SU-DHL-6 (cell line): ENCODE data around the gene GIMAP7.

ENCODE experiments used
- H2AFZ ChIP-seq: fragments of 200-600 bp; sonication (generic); 2 replicates; pipeline ENCODE4 v1.6.1; 2014; ENCODE audit warnings: low read depth, mild to moderate bottlenecking, moderate library complexity, mixed read lengths, antibody characterized with exemption, low read length; ENCODE audit not compliant: severe bottlenecking
- H3F3A ChIP-seq: fragments of 200-600 bp; shearing (Covaris generic); 2 replicates; pipeline ENCODE4 v1.6.0; 2016; ENCODE audit warnings: antibody characterized with exemption, mild to moderate bottlenecking; ENCODE audit not compliant: insufficient read depth
- H3K27ac ChIP-seq: fragments of 200-600 bp; sonication (generic); 2 replicates; pipeline ENCODE4 v1.5.1; 2016; ENCODE audit warnings: low read depth, mild to moderate bottlenecking, low read length, moderate library complexity, mixed read lengths
- H3K27me3 ChIP-seq: fragments of 200-600 bp; sonication (generic), shearing (Covaris generic); 2 replicates; pipeline ENCODE4 v1.6.0; 2014; ENCODE audit warnings: mild to moderate bottlenecking, low read length
- H3K36me3 ChIP-seq: fragments of 200-600 bp; sonication (generic); 2 replicates; pipeline ENCODE4 v1.6.1; 2014; ENCODE audit warnings: mild to moderate bottlenecking, low read length, mixed read lengths
- H3K4me2 ChIP-seq: fragments of 300-600, 200-600 bp; shearing (Covaris generic), sonication (generic); 2 replicates; pipeline ENCODE4 v1.6.0; 2014; ENCODE audit warnings: low read length, low read depth, mild to moderate bottlenecking; ENCODE audit not compliant: poor library complexity, severe bottlenecking
- H3K4me3 ChIP-seq: fragments of 200-600 bp; sonication (generic); 2 replicates; pipeline ENCODE4 v1.5.1; 2014; ENCODE audit warnings: antibody characterized with exemption, low read length, mild to moderate bottlenecking, mixed read lengths; ENCODE audit not compliant: insufficient read depth, poor library complexity, severe bottlenecking
- H3K79me2 ChIP-seq: fragments of 200-600 bp; sonication (generic); 2 replicates; pipeline ENCODE4 v1.6.1; 2014; ENCODE audit warnings: mild to moderate bottlenecking, low read length, moderate library complexity; ENCODE audit not compliant: insufficient read depth
- H3K9ac ChIP-seq: fragments of 200-600 bp; sonication (generic); 2 replicates; pipeline ENCODE4 v1.7.0; 2014; ENCODE audit warnings: mild to moderate bottlenecking, low read length
- H3K9me2 ChIP-seq: fragments of 200-600 bp; sonication (generic); replicated peaks from 2 replicates; pipeline ENCODE4 v1.6.1; 2014; ENCODE audit warnings: low read length; ENCODE audit not compliant: insufficient read depth
- H3K9me3 ChIP-seq: fragments of 200-600 bp; sonication (generic); 2 replicates; pipeline ENCODE4 v1.6.1; 2014; ENCODE audit warnings: low read length, mixed read lengths; ENCODE audit not compliant: insufficient read depth
- H4K20me1 ChIP-seq: fragments of 200-600 bp; sonication (generic); 2 replicates; pipeline ENCODE4 v1.6.1; 2014; ENCODE audit warnings: low read depth, mild to moderate bottlenecking, antibody characterized with exemption, low read length, moderate library complexity, mixed read lengths
- EZH2phosphoT487 ChIP-seq: fragments of 200-600 bp; sonication (generic), shearing (Covaris generic); conservative IDR thresholded peaks from 2 replicates; pipeline ENCODE4 v1.6.1; 2018; ENCODE audit warnings: mild to moderate bottlenecking, antibody characterized with exemption, low read length, moderate library complexity, mixed read lengths
- TF ChIP-seq, protein P1 (sequence below): fragments of 200-600 bp; sonication (generic); IDR thresholded peaks from one replicate; pipeline ENCODE4 v1.5.1; 2017; ENCODE audit warnings: antibody characterized with exemption, mild to moderate bottlenecking, low read length, moderate library complexity; ENCODE audit not compliant: insufficient read depth, poor library complexity, severe bottlenecking

The GIMAP7 gene

DNA sequence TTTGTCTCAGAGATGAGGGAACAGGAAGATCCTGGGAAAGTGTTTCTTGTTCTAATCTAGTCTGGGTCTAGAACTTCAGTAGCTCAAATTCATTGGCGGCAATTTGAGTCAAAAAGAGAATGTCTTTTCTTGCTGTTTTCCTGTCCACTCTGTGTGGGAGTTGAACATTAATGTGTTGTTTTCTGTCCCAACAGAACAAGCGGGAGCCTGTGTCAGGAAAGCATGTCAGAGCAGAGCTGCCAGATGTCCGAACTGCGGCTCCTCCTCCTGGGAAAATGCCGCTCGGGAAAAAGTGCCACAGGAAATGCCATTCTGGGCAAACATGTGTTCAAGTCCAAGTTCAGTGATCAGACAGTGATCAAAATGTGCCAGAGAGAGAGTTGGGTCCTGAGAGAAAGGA is 48.2 kb upstream of the GIMAP7 start:
- Histone ChIP-seq H2AFZ (no peak overlapping the region), H3K27ac (no peak overlapping the region), H3K27me3 (no peaks in the 10 kb centered on the region), H3K4me3 (no peak overlapping the region), H4K20me1 (no peaks in the 10 kb centered on the region), H3K79me2 (no peaks in the 10 kb centered on the region), H3K9ac (no peak overlapping the region), H3K36me3 (no peaks in the 10 kb centered on the region), H3F3A (no peaks in the 10 kb centered on the region), H3K4me2 (no peak overlapping the region), H3K9me3 (no peaks in the 10 kb centered on the region), H3K9me2 (no peaks in the 10 kb centered on the region)
- TF ChIP-seq, protein P1, sequence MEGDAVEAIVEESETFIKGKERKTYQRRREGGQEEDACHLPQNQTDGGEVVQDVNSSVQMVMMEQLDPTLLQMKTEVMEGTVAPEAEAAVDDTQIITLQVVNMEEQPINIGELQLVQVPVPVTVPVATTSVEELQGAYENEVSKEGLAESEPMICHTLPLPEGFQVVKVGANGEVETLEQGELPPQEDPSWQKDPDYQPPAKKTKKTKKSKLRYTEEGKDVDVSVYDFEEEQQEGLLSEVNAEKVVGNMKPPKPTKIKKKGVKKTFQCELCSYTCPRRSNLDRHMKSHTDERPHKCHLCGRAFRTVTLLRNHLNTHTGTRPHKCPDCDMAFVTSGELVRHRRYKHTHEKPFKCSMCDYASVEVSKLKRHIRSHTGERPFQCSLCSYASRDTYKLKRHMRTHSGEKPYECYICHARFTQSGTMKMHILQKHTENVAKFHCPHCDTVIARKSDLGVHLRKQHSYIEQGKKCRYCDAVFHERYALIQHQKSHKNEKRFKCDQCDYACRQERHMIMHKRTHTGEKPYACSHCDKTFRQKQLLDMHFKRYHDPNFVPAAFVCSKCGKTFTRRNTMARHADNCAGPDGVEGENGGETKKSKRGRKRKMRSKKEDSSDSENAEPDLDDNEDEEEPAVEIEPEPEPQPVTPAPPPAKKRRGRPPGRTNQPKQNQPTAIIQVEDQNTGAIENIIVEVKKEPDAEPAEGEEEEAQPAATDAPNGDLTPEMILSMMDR = no peak
- TF ChIP-seq EZH2phosphoT487 = no peak

DNA sequence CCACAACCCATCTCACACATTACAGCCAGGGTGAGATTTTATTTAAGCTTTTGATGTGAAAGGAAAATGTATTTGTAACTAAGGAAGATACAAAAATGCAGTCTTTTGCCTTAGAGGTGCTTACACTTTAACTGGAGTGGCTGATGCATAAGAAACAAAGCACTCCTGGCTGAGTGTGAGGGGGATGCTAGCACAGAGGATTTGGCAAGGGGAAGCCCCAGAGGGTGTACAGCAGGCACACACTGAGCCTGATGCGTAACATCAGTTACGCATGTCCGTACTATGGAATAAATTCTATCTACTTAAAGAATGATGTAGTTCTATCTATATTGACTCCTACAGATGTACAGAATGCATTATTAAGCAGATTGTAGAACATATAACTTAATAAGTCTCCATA is 46.4 kb upstream of the GIMAP7 start:
- no peak overlapping the region for H3K4me3 ChIP-seq
- H3F3A ChIP-seq = no peaks in the 10 kb centered on the region
- H3K9me3 ChIP-seq = no peaks in the 10 kb centered on the region
- H3K36me3 ChIP-seq = no peaks in the 10 kb centered on the region
- H3K4me2 ChIP-seq = no peak overlapping the region
- no peak overlapping the region for H2AFZ ChIP-seq
- H3K27me3 ChIP-seq = no peaks in the 10 kb centered on the region
- no peak overlapping the region for H3K27ac ChIP-seq
- H3K9ac ChIP-seq = no peak overlapping the region
- H4K20me1 ChIP-seq = no peaks in the 10 kb centered on the region
- TF ChIP-seq, protein P1 = no peak
- TF ChIP-seq EZH2phosphoT487 = no peak
- H3K79me2 ChIP-seq = no peaks in the 10 kb centered on the region
- no peaks in the 10 kb centered on the region for H3K9me2 ChIP-seq

DNA sequence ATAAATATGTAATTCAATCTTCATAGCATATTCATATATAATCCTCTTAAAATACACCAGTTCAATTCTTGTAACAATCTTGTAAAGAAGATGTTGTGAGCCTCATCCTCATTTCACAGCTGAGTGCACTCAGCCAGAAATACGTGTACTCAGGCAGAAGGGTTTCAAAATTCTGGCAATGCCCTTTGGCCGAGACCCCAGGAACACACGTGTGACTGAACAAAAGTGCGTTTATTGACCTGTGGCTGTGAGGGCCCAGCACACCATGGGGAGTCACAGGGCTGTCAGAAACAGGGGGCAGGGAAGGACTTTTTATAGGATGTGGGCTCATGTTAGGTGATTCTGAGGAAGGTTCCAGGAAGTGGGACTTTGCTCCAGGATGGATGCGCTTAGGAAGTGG is 42.8 kb upstream of the GIMAP7 start:
- Histone ChIP-seq H3K36me3 (no peaks in the 10 kb centered on the region), H3K27me3 (no peaks in the 10 kb centered on the region), H3K79me2 (no peaks in the 10 kb centered on the region), H3K4me2 (no peak overlapping the region), H3F3A (no peaks in the 10 kb centered on the region), H3K9me2 (no peaks in the 10 kb centered on the region), H3K27ac (no peak overlapping the region), H3K9me3 (no peaks in the 10 kb centered on the region), H3K9ac (no peak overlapping the region), H4K20me1 (no peaks in the 10 kb centered on the region), H3K4me3 (no peak overlapping the region), H2AFZ (no peak overlapping the region)
- no peak for TF ChIP-seq EZH2phosphoT487
- TF ChIP-seq, protein P1 = no peak

DNA sequence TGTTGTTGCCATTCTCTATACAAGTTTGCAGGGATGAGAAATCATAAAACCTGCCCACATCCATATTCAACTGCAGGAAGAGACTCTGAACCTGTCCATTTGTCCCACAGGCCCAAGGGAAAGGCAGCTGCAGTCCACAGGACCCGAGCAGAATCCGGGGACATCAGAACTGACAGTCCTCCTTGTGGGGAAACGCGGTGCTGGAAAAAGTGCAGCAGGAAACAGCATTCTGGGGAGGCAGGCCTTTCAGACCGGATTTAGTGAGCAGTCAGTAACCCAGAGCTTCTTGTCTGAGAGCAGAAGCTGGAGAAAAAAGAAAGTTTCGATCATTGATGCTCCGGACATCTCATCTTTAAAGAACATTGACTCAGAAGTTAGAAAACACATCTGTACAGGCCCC is 40.8 kb upstream of the GIMAP7 start:
- Histone ChIP-seq H4K20me1 (no peaks in the 10 kb centered on the region), H3K27me3 (no peaks in the 10 kb centered on the region), H2AFZ (no peak overlapping the region), H3F3A (no peaks in the 10 kb centered on the region), H3K9ac (no peak overlapping the region), H3K4me3 (no peak overlapping the region), H3K4me2 (no peak overlapping the region), H3K79me2 (no peaks in the 10 kb centered on the region), H3K27ac (no peak overlapping the region), H3K36me3 (no peaks in the 10 kb centered on the region), H3K9me3 (no peaks in the 10 kb centered on the region), H3K9me2 (no peaks in the 10 kb centered on the region)
- TF ChIP-seq, protein P1 = no peak
- no peak for TF ChIP-seq EZH2phosphoT487
